ENCODE results near the gene TMEM219. TPM values are rescaled to one million over a fixed set of nuclear protein-coding genes. Genes with fewer than 3 reads are reported as not detected.

Gene TMEM219
- total and polyA plus RNA-seq, 9 of the 15 experiments (the other 6 are each of a cell fraction or from before 2014, with no cell fraction given): 35.3 to 62.8 (median 55.5) TPM

GRCh38 chr16:29972500-29972899 is 10.6 kb downstream of the TMEM219 start:
- CTCF ChIA-PET (ENCODE audit: low intra/inter-chr PET ratio): no interaction called here
- H3K79me2 ChIP-seq (ENCODE audit: control insufficient read depth, insufficient read depth, low read length): peaks cover 36% of the 10 kb centered on the region
- H3K9me3 ChIP-seq (replicated peaks; ENCODE audit: control insufficient read depth, insufficient read depth, low read depth, low read length): no peaks in the 10 kb centered on the region; the same call in 1 of the 2 replicates
- BruUV-seq (replicated peaks): no TSS peak
- no peaks in the 10 kb centered on the region for H3K27me3 ChIP-seq (ENCODE audit: control insufficient read depth in 2 of 2, insufficient read depth in 2 of 2, low read length in 2 of 2)
- no peak overlapping the region for H3K4me3 ChIP-seq
- in situ Hi-C loops (cut with MboI) (no loop called here), intact Hi-C loops (cut with micrococcal nuclease) (no loop called here)
- peaks cover 40% of the 10 kb centered on the region for H3K36me3 ChIP-seq (ENCODE audit: control insufficient read depth, insufficient read depth, low read length)
- H3K27ac ChIP-seq (ENCODE audit: extremely low read depth, low read depth, low read length): peak overlapping the region; percentile 65; the same call in 1 of the 3 replicates
- FAIRE-seq (no peak), DNase-seq (ENCODE audit: extremely low read depth in 1 of 4, low spot score in 3 of 4) (no peak), ATAC-seq (no peak)
- peaks cover 26 to 30% of the 10 kb centered on the region in 2 experiments; a peak in 4 of 5 replicates for H3K4me1 ChIP-seq (replicated peaks in 1 of 2; ENCODE audit: control insufficient read depth in 2 of 2, insufficient read depth in 2 of 2, low read length in 2 of 2)
- H3K9me1 ChIP-seq (ENCODE audit: control insufficient read depth, insufficient read depth, low read length): peaks cover 3% of the 10 kb centered on the region
- 100% methylated on average over 1 of the region's 1 CpG for WGBS (ENCODE audit: insufficient coverage, low coverage, missing lambda C conversion rate)
- TF ChIP-seq POLR2AphosphoS2 (IDR thresholded peaks at IDR 0.05; ENCODE audit: low read length): no peak
- no peak for TF ChIP-seq ZNF224 (CRISPR knock-in tag; IDR thresholded peaks at IDR 0.05)
- TF ChIP-seq ZFP30 (CRISPR knock-in tag; IDR thresholded peaks at IDR 0.05; ENCODE audit: borderline replicate concordance): no peak
- TF ChIP-seq AFF4 (CRISPR knock-in tag; IDR thresholded peaks at IDR 0.05): no peak
- no peak for TF ChIP-seq USF1 (CRISPR knock-in tag; IDR thresholded peaks at IDR 0.05)
- no peak for TF ChIP-seq ZNF76 (CRISPR knock-in tag; IDR thresholded peaks at IDR 0.05; ENCODE audit: borderline replicate concordance)
- no peak for TF ChIP-seq MCM7 (IDR thresholded peaks at IDR 0.05)
- TF ChIP-seq POU5F1 (IDR thresholded peaks at IDR 0.05; ENCODE audit: borderline replicate concordance, low read depth, low read length, partially characterized antibody): no peak
- no peak overlapping the region; the same call in 1 of the 2 replicates for H2AFZ ChIP-seq (ENCODE audit: low read depth, low read length)
- POLR2A ChIA-PET: interaction anchor here (1.3 to 2.9 kb wide), 3 partner anchors 10 to 65 kb away, joined by 3 to 18 read pairs (median 9); partner anchors contain the start of gene TMEM219
- no peak overlapping the region for H3K9ac ChIP-seq (ENCODE audit: insufficient read depth in 1 of 2, low read depth in 2 of 2, low read length in 2 of 2)
- peaks cover 23% of the 10 kb centered on the region for H4K20me1 ChIP-seq (replicated peaks; ENCODE audit: control insufficient read depth, insufficient read depth, low read length)
- H3K4me2 ChIP-seq (ENCODE audit: insufficient read depth, low read length): no peak overlapping the region
